ENCODE results near the gene ZNF296.

DNA sequence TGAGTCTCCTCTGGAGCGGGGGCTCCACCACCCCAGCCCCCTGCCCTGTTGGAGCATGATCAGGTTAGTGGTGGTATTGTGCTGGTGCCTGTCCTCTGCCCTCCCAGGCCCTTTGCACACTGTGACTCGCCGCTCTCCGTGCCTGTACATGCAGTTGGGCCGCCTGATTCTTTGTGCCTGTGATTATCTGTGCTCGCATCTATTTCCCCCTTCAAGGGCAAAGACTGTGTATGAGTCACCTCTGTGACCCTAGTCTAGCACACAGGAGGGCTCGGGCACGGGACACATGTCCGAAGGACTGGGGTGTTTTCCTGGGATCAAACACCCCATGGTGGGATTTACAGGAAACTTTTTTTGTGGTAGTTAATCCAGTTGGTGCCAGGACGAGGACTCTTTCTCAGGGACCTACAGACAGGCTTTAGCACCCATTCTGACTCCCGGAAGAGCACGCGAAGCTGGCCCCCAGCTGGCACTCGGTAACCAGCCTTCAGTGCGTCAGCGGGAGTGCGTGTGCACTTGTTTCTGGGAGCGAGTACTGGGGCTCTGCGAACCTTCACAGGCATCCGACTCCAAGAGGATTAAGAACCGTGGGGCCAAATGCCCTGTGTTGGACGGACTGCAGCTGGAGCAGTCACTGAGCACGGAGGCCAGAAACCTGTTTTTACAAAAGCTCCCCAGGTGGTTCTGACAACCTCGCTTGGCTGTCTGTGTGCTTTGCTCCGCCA, 23.4 kb upstream of the ZNF296 start:
- TF ChIP-seq, protein P1, sequence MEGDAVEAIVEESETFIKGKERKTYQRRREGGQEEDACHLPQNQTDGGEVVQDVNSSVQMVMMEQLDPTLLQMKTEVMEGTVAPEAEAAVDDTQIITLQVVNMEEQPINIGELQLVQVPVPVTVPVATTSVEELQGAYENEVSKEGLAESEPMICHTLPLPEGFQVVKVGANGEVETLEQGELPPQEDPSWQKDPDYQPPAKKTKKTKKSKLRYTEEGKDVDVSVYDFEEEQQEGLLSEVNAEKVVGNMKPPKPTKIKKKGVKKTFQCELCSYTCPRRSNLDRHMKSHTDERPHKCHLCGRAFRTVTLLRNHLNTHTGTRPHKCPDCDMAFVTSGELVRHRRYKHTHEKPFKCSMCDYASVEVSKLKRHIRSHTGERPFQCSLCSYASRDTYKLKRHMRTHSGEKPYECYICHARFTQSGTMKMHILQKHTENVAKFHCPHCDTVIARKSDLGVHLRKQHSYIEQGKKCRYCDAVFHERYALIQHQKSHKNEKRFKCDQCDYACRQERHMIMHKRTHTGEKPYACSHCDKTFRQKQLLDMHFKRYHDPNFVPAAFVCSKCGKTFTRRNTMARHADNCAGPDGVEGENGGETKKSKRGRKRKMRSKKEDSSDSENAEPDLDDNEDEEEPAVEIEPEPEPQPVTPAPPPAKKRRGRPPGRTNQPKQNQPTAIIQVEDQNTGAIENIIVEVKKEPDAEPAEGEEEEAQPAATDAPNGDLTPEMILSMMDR (IDR thresholded peaks at IDR 0.05) = no peak
- no peak for TF ChIP-seq POLR2A (IDR thresholded peaks at IDR 0.05)
